HG02973 (cell line): Measurements from ENCODE around the gene GOLGA6L10.
"Not testable (repeated sequence)": the region's sequence is repeated elsewhere in the genome, so short reads cannot be mapped to it uniquely, and the experiment has no call there.

ENCODE experiments used
- ATAC-seq: cut with Tn5 transposase; IDR thresholded peaks from one replicate; pipeline ENCODE4 v1.9.1; 2021; ENCODE audit warnings: moderate library complexity; ENCODE audit not compliant: unreplicated experiment

Gene GOLGA6L10

GRCh38 chr15:82343851-82344250 is 5.4 kb downstream of the GOLGA6L10 start:
- not testable (repeated sequence) for ATAC-seq

GRCh38 chr15:82342632-82343374 is 6.5 kb downstream of the GOLGA6L10 start:
- not testable (repeated sequence) for ATAC-seq

DNA sequence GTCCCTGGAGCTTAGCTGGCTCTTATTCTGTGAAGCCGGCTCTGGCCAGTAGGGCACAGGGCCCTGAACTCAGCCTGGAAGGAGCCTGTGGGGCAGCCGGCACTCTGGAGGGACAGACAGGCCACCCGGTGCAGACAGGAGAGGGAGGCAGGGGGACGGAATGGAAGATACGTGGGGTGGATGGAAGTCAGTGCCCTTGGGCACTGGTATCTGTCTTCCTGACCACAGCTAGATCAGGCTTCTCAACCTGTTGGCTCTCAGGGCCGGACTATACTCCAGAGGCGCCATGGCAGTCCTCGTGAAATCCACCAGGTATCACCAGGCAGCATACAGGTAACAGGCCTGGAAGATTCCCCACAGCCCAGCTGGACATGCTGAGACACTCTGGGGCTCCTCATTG is 10.7 kb downstream of the GOLGA6L10 start:
- not testable (repeated sequence) for ATAC-seq

DNA sequence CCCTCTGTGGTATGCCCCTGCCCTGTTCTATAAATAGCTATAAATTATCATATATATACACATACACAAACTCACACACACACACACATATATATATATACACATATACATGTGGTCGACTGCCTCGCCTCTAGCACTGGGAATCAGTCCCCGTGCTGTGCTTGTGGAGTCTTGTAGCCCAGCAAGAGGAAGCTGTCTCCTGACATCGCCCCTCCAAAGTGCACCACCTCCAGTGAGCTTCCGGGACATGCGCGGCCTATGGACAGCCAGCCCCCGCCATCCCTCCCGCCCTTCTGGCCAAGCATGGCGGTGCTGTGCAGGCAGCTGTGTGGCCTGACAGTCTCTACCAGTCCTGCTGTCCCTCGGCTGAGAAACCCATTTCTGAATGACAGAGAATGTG is 11.2 kb downstream of the GOLGA6L10 start:
- ATAC-seq, result not testable (repeated sequence)

DNA sequence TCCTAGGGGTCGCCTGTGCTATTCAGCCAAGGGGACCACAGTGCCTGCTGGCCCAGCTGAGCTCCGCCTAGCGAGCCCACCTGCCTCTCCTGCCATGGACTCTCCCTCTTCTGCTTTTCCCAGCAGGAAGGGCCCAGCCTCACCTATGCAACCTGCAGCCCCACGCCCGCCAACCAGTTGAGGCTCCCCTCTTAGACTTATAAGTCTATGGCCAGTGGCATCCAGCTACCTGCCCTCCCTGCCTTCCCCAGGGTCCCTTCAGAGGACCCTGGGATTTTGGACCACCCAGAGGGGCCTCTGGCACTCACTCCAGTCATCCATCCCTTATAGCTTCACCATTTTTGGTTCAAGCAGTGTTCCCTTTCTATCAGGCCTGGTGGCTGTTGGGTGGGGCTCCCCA is 12.2 kb downstream of the GOLGA6L10 start:
- ATAC-seq, result not testable (repeated sequence)

DNA sequence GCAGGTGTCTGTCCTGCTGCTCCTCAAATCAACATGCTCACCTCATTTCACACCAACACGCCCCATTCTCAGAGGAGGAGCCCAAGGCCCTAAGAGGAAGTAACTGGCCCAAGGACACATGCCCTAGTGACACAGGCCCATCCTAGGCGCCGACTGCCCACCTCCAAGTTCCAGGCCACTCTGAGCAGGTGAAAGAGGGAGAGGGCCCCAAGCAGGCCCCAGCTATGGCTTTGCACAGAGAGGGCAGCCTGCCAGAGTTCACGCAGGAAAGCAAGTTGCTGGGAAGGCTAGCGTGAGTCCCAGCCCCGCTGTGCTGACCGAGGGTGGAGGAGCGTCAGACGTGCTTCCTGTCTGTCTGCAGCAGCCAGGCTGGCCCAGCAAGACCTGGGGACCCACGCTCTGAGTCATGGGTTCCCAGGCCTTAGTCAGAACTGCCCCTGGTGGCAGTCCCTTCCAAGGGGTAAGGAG is 13.1 kb downstream of the GOLGA6L10 start:
- not testable (repeated sequence) for ATAC-seq

DNA sequence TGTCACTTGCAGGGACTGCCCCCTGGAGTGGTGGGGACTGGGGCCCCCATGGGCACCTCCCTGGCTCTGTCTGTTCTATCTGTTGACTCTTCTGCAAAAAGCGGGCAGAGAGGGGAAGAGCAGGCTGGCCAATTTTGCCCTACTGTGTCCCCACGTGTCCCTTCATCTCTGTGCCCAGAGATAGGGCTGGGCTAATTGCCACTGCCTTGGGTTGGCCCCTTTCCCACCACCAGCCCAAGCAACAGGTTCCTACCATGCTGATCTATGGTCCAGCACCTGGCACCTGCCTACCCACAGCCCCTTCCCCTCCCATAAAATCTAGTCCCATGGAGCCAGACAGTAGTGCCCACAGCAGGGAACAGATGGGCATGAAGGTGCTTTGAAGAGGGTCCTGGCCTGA is 14.3 kb downstream of the GOLGA6L10 start:
- not testable (repeated sequence) for ATAC-seq

DNA sequence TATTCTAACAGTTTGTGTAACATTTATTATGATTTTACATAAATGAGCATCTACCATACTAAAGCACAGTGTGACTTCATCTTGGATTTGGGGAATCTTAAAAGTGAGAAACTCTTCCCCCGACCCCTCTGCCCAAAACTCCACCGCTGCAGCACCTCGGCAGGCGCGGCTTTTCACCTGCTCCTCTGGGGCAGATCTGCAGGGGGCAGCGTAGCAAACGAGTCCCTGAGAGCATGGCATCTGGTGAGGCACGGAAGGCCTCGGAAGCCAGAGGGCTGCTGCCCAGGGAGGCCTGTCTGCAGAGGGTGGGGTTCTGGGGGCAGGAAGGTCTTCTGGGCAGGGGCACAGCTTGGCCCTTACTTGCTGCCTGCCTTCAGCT is 14.7 kb downstream of the GOLGA6L10 start:
- ATAC-seq, result not testable (repeated sequence)

DNA sequence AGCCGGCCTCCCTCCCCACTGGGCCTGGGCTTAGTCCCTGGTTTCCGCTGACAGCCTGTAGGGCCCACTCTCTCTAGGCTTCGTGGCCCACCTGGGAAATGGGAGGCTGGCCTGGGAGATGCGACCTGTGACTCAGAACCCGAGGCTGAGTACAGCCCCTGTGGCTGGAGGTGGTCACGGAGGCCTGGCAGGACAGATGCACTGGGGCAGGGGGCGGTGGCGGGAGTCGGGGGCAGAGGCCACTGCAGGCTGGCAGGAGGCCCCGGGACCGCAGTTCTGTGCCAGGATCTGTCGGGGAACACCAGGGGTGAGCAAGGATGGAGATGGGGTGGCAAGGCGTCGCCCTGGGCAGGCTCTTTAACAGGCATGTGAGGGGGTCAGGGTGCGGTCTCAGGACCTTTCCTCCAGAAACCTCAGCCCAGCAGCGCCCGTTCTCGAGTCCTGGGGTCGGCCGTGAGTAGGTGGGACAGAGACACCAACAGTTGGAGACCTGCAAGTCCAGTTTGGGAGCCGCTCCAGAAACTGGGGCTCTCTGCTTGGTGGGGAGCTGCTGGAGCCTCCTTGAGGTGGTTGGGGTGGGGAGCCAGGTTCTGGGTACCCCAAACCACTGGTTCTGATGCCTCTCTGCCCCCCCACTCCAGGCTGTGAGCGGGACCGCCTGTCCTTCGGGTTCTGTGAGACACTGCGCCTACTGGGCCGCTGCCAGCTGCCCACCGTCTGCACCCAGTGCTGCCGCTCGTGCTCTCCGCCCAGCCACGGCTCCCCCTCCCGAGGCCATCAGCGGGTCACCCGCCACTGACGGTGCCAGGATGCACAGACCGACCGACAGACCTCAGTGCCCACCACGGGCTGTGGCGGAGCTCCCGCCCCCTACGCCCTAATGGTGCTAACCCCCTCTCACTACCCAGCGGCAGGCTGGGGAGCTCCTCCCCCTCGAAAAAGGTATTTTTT is 15.4 kb downstream of the GOLGA6L10 start:
- not testable (repeated sequence) for ATAC-seq

DNA sequence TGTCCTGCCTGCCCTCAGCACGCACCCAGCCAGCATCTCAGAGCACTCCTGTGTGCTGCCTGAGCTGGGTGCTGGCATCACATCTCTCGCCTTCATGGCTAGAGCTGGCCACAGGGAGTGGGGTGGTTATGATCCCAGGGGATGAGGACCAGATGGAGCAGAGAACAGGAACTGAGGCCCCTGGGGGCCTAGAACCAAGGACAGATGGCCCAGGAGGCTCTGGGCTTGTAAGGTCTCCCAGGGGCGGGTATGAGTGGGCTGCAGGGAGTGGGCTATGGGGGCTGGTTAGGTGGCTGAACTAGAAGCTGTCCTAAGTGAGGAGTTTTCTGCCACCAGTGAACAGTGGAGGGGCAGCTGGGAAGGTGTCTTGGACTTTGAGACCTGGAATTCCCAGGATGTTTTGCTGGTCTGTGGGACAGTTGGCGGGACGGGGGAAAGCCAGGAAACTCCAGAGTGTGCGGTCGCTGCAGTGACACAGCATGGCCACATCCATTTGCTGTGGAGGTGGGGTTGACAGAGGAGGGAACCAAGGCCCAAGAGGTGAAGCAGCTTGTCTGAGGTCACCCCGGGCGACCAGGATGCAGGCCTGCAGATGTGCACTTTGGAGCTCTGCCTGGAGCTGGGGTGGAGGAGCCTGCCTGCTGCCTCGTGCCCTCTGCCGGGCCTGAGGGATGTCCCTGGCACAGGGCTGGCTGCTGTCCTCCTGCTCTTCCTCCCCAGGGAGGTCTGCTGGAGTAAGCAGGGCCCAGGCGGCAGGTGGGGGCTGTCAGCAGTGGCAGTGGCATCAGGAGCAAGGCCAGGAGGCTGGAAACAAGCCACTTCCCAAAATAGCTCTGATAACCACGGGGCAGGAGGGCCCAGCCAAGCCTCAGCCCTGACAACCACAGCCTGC is 16.3 kb downstream of the GOLGA6L10 start:
- ATAC-seq, result not testable (repeated sequence)

- peak; percentile 68 for ATAC-seq
Observed at GRCh38 chr15:82331576-82332304, 17.5 kb downstream of the GOLGA6L10 start.

DNA sequence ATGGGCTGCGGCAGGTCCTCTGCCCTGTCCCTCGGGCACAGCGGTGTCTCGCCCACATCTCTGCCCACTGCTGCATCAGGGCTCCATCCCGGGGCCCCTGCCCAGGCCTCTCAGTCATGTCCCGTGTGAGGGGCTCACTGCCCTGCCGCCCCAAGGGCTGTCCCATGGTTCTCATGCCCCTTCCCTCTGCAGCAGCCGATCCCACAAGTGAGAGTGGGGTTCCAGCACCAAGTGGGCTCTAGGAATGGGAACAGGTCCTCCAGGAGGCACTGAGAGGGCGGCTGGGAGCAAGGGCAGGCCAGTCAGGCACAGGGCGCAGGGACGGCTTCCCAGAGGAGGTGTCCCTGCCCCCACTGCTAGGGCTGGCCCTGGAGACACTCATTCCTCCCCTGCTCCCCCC is 18.4 kb downstream of the GOLGA6L10 start:
- ATAC-seq, result not testable (repeated sequence)

DNA sequence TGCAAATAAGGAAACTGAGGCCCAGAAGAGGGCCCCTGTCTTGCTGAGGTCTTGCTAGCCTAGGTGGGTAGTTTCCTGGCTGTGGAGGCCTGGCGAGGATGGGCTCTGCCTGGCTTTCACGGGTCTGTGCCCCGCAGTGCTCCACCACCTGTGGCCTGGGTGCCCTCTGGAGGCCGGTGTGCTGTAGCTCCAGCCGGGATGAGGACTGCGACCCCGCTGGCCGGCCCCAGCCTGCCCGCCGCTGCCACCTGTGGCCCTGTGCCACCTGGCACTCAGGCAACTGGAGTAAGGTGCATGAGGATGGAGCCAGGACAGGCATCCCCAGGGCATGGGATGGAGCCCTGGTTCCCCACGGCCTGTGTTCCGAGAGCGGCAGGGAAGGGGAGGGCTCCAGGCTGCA is 20.2 kb downstream of the GOLGA6L10 start:
- ATAC-seq, result not testable (repeated sequence)

- not testable (repeated sequence) for ATAC-seq
Observed at GRCh38 chr15:82327372-82327771, 21.9 kb downstream of the GOLGA6L10 start.

DNA sequence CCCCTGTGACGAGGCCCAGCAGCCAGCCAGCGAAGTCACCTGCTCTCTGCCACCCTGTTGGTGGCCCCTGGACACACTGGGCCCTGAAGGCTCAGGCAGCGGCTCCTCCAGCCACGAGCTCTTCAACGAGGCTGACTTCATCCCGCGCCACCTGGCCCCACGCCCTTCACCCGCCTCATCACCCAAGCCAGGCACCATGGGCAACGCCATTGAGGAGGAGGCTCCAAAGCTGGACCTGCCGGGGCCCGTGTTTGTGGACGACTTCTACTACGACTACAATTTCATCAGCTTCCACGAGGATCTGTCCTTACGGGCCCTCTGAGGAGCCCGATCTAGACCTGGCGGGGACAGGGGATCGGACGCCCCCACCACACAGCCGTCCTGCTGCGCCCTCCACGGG is 22.4 kb downstream of the GOLGA6L10 start:
- ATAC-seq, result not testable (repeated sequence)

- ATAC-seq, result not testable (repeated sequence)
Observed at GRCh38 chr15:82325646-82326045, 23.6 kb downstream of the GOLGA6L10 start.

GRCh38 chr15:82324831-82325230 is 24.4 kb downstream of the GOLGA6L10 start:
- ATAC-seq, result not testable (repeated sequence)

DNA sequence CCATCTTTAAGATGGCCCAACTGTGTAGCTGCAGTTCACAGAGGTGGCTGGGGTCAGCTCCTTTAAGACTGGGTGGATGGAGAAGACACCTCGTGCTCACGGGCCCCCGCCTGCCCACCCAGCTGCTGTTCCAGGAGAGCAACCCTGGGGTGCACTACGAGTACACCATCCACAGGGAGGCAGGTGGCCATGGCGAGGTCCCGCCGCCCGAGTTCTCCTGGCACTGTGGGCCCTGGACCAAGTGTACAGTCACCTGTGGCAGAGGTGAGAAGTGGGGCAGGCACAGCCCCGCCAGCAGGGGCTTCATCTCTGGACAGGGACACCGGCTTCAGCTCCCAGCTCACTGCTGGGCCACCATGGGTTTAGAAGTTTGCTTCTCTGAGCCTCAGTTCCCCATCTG is 26.8 kb downstream of the GOLGA6L10 start:
- ATAC-seq, result not testable (repeated sequence)

DNA sequence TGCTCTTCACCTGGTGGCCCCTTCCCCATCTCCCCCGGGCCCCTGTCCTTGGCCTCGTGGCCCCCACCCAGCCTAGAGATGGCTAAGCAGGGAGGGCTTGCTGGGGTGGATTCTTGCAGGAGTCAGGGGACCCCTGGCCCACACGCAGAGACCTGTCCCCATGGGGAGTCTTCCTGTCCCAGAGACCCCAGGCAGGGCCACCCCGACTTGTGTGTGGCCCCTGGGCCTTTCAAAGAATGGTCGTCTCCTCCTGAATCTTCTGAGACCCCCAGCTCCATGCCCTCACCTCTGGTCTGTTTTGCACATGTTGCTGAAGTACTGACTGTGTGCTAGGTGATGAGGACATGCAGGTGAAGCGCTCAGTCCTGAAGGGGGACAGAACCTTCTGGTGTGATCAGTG is 28.4 kb downstream of the GOLGA6L10 start:
- not testable (repeated sequence) for ATAC-seq
